HFFc6 (cell line): ENCODE results near the gene PLEKHN1. TPM values are rescaled to one million over a fixed set of nuclear protein-coding genes. Genes with fewer than 3 reads are reported as not detected.
"Not testable (repeated sequence)": the region's sequence is repeated elsewhere in the genome, so short reads cannot be mapped to it uniquely, and the experiment has no call there.

Experiments
- DNase-seq: peaks from one replicate; pipeline ENCODE4 v3.0.0-alpha.2; 2018
- H3K27ac Mint-ChIP-seq: 2 replicates; pipeline ENCODE4 v1.8.0; 2020; ENCODE audit warnings: mild to moderate bottlenecking, mixed read lengths
- H3K27me3 Mint-ChIP-seq: 2 replicates; pipeline ENCODE4 v1.8.0; 2021; ENCODE audit warnings: mild to moderate bottlenecking, moderate library complexity, mixed read lengths; ENCODE audit not compliant: insufficient read depth
- H3K36me3 Mint-ChIP-seq: 2 replicates; pipeline ENCODE4 v1.8.0; 2021; ENCODE audit warnings: low read depth, mixed read lengths
- H3K4me1 Mint-ChIP-seq: 2 replicates; pipeline ENCODE4 v1.8.0; 2020; ENCODE audit warnings: low read depth, mixed read lengths
- H3K4me3 Mint-ChIP-seq: 2 replicates; pipeline ENCODE4 v1.8.0; 2020; ENCODE audit warnings: mild to moderate bottlenecking, moderate library complexity, mixed read lengths
- H3K9me3 Mint-ChIP-seq: 2 replicates; pipeline ENCODE4 v1.8.0; 2020; ENCODE audit warnings: mild to moderate bottlenecking, mixed read lengths
- total RNA-seq, 6 experiments: library from RNA; stranded (reverse); fragmentation: NEBNext Ultra II Directional; extraction: Animal tissue kit (Norgen Biotek cat#: 25700); gene quantifications; 2 replicates in 1 of 6; 3 replicates in 5 of 6; pipeline ENCODE4 v1.2.3, GENCODE V29; 2021
- TF ChIP-seq, protein P1 (sequence below): fragments of 200-600 bp; sonication (generic); IDR thresholded peaks from 2 replicates; pipeline ENCODE4 v1.5.0; 2021; ENCODE audit warnings: antibody characterized with exemption, mild to moderate bottlenecking

Gene PLEKHN1
- total RNA-seq, 6 experiments from 2014 or later = 5.2 to 6.9 (median 6.0) TPM

GRCh38 chr1:975365-975764 lies 9.1 kb downstream of the PLEKHN1 start:
- Mint-ChIP-seq H3K27ac (no peak overlapping the region), H3K4me3 (no peak overlapping the region), H3K9me3 (0 out of 2 replicates have a peak, but pooled peaks cover 3% of the 10 kb centered on the region), H3K36me3 (no peaks in the 10 kb centered on the region), H3K4me1 (no peaks in the 10 kb centered on the region), H3K27me3 (peaks cover 3% of the 10 kb centered on the region; the same call in 1 of the 2 replicates)
- TF ChIP-seq, protein P1, sequence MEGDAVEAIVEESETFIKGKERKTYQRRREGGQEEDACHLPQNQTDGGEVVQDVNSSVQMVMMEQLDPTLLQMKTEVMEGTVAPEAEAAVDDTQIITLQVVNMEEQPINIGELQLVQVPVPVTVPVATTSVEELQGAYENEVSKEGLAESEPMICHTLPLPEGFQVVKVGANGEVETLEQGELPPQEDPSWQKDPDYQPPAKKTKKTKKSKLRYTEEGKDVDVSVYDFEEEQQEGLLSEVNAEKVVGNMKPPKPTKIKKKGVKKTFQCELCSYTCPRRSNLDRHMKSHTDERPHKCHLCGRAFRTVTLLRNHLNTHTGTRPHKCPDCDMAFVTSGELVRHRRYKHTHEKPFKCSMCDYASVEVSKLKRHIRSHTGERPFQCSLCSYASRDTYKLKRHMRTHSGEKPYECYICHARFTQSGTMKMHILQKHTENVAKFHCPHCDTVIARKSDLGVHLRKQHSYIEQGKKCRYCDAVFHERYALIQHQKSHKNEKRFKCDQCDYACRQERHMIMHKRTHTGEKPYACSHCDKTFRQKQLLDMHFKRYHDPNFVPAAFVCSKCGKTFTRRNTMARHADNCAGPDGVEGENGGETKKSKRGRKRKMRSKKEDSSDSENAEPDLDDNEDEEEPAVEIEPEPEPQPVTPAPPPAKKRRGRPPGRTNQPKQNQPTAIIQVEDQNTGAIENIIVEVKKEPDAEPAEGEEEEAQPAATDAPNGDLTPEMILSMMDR = no peak
- no peak for DNase-seq

DNA sequence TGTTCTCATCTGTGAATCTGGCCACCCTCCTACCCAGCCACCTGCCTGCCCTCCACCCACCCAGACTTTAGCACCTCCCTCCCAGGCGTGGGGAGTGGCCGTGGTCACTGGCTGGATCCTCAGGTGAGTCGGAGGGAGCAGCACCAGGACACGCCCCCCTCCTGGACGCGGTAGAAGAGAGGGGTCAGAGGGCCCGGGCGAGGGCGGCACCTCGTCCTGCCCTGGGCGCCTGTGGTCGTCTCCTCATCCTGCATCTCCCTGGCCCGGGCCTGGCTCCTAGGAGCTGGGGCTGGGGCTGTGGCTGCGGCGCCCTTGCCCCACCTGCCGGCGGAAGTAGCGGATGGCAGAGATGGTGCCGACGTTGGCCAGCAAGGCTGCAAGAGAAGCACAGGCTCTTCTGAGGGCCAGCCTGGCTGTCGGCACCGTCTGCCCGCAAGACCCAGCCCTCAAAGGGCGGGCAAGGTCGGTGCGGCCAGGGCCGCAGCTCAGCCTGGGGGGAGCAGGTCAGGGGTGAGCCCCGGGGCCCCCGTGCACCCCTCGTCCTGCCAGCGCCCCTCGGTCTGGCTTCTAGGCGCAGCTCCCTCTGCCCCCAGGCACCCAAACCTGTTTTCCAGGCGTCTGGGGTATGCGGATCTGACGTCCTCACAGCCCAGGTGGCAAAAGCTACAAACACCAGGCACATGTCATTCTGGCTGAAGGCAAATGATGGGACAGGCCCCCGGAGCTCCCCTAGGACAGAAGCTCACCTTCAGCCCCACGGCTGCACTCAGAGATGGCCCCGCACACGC lies 9.8 kb downstream of the PLEKHN1 start:
- peak; percentile 68 for DNase-seq
- H3K27me3 Mint-ChIP-seq = peaks cover 3% of the 10 kb centered on the region; the same call in 1 of the 2 replicates
- no peaks in the 10 kb centered on the region for H3K4me1 Mint-ChIP-seq
- H3K9me3 Mint-ChIP-seq = 0 out of 2 replicates have a peak, but pooled peaks cover 3% of the 10 kb centered on the region
- no peak overlapping the region for H3K4me3 Mint-ChIP-seq
- TF ChIP-seq, protein P1 = peak; percentile 80
- no peaks in the 10 kb centered on the region for H3K36me3 Mint-ChIP-seq
- H3K27ac Mint-ChIP-seq = no peak overlapping the region

GRCh38 chr1:976791-977190 lies 10.5 kb downstream of the PLEKHN1 start:
- H3K4me3 Mint-ChIP-seq, H3K4me1 Mint-ChIP-seq, H3K9me3 Mint-ChIP-seq, DNase-seq, H3K27ac Mint-ChIP-seq, H3K36me3 Mint-ChIP-seq, H3K27me3 Mint-ChIP-seq: not testable (repeated sequence)

DNA sequence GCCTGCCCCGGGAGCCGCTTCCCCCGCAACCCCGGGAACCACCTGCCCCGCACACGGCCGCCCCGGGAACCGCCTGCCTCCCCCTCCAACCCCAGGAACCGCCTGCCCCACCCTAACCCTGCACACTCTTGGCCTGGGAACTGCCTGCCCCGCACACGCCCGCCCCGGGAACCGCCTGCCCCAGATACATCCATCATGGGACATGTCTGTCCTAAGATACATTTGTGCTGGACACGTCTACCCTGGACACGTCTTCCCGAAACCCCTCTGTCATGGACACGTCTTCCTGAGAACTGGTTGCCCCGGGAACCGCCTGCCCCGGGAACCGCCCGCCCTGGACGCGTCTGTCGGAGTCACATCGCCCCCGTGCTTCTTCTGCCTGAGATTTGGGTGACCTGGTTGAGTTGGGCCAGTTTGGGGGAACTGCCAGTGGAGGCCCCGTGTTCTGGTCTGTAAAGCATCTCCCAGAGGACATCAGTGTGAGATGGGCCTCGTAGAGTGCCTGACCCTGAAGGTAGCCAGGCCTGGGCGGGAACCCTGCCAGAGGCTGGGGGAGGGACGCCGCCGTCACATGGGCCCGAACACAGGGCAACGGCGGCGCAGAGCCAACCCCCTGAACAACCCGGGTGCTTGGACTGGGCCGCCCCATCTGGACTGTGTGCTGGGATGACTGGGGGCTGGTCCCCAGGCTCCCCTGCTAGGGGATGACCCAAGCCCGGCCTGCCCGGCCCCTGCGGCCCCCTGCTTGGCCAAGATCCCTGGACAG lies 12.0 kb downstream of the PLEKHN1 start:
- no peak for DNase-seq
- Mint-ChIP-seq H3K4me1 (no peaks in the 10 kb centered on the region), H3K27ac (no peak overlapping the region), H3K4me3 (no peak overlapping the region; the same call in 1 of the 2 replicates), H3K9me3 (0 out of 2 replicates have a peak, but pooled peaks cover 3% of the 10 kb centered on the region), H3K36me3 (no peaks in the 10 kb centered on the region), H3K27me3 (peaks cover 8% of the 10 kb centered on the region)
- TF ChIP-seq, protein P1 = no peak

DNA sequence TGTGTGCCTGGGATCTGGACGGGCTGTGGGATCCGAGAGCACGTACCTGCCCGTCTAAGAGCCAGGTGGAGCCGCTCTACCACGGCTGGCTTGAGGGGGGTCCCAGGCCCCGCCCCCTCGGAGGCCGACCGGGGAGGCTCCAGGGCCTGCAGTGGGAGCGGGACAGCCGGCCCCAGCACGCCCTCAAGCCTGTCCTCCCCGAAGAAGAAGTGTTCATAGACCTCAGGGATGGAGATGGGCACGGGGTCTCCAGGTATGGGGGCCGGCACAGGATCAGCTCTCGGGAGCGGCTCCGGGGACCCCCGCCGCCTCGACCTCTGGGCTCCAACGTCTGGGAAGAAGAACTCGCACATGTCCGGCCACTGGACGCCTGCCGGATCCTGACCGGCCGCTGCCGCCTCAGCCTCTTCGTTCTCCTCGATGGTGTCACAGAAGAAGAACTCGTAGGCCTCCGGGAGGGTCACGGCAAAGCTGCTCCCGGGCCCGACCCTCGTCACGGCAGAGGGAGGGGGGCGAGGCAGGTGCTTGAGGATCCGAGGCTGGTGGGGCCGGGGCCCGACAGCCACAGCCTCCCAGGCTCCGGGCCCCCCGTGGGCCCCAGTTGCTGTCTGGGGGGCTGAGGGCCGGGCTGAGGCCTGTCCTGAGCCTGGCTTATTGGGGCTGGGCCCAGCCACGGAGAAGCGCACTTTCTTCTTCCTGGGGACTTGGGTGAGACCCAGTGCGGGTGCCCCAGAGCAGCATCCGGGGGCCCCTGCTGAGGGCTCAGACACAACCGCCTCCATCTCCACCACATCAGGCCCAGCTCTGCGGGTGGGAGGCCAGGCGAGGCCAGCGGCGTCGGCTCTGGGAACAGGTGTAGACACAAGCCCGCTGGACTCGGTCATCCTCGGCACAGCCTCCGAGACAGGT lies 12.8 kb downstream of the PLEKHN1 start:
- H3K36me3 Mint-ChIP-seq = no peaks in the 10 kb centered on the region
- H3K27ac Mint-ChIP-seq = no peak overlapping the region
- DNase-seq = no peak
- TF ChIP-seq, protein P1 = no peak
- H3K27me3 Mint-ChIP-seq = peaks cover 13% of the 10 kb centered on the region
- 0 out of 2 replicates have a peak, but pooled peaks cover 3% of the 10 kb centered on the region for H3K9me3 Mint-ChIP-seq
- H3K4me1 Mint-ChIP-seq = no peaks in the 10 kb centered on the region
- H3K4me3 Mint-ChIP-seq = no peak overlapping the region
